Mucosa of descending colon (tissue), 3 donors: ENCODE data around the gene CSF2. TPM values are rescaled to one million over a fixed set of nuclear protein-coding genes. Genes with fewer than 3 reads are reported as not detected.

ENCODE experiments used
- ATAC-seq: fragments of 200-7000 bp; cut with Tn5 transposase; one replicate; pipeline ENCODE4 v1.9.1; 2020; ENCODE audit warnings: mild to moderate bottlenecking, moderate library complexity
- DNase-seq, 3 donors: peaks; one replicate each; pipeline ENCODE4 v3.0.0-alpha.2; 2020
- H3K36me3 ChIP-seq: fragments of 200-600 bp; one replicate; pipeline ENCODE4 v1.8.0; 2021; ENCODE audit warnings: low read depth, mild to moderate bottlenecking
- H3K4me1 ChIP-seq: fragments of 200-600 bp; one replicate; pipeline ENCODE4 v1.8.0; 2021; ENCODE audit warnings: low read depth, mild to moderate bottlenecking
- H3K4me3 ChIP-seq: fragments of 200-600 bp; one replicate; pipeline ENCODE4 v1.8.0; 2021; ENCODE audit warnings: mild to moderate bottlenecking
- H3K9me3 ChIP-seq: fragments of 200-600 bp; one replicate; pipeline ENCODE4 v1.8.0; 2021; ENCODE audit warnings: mild to moderate bottlenecking
- CTCF ChIP-seq: fragments of 200-600 bp; IDR thresholded peaks from one replicate; pipeline ENCODE4 v1.8.0; 2022; ENCODE audit warnings: antibody characterized with exemption, mild to moderate bottlenecking
- intact Hi-C, 2 donors: fragments of 100-400 bp; cut with DNase I in 1 of 2; cut with micrococcal nuclease in 1 of 2; formaldehyde crosslinking; loops; one replicate each; pipeline versions ENCODE4 v1.11.0 to v1.11.1; 2022; cut with DNase I, micrococcal nuclease
- total RNA-seq, 3 donors: library from RNA; stranded (reverse); fragmentation: NEBNext Ultra II Directional in 2 of 3; extraction: Animal tissue kit (Norgen Biotek cat#: 25700) in 2 of 3; gene quantifications; one replicate each; pipeline versions ENCODE4 v1.2.1 to v1.2.4, GENCODE V29; 2021 to 2023
- donor health status: DM: no; HTN: no; CAD: no; lungs with moderate emphysema.
- donor health status: DM: no; HTN: no; CAD: no.
- donor health status: DM: no; HTN: yes; CAD: no.

Gene CSF2
- total RNA-seq, 3 donors from 2014 or later = not detected

GRCh38 chr5:132109494-132110053, 36.0 kb downstream of the CSF2 start:
- Histone ChIP-seq H3K4me1 (no peaks in the 10 kb centered on the region), H3K9me3 (no peaks in the 10 kb centered on the region), H3K36me3 (no peaks in the 10 kb centered on the region), H3K4me3 (no peak overlapping the region)
- intact Hi-C loops = no loop called here
- ATAC-seq (no peak), DNase-seq (no peak)
- no peak for TF ChIP-seq CTCF

GRCh38 chr5:132110195-132110594, 36.6 kb downstream of the CSF2 start:
- intact Hi-C loops = no loop called here
- Histone ChIP-seq H3K36me3 (no peaks in the 10 kb centered on the region), H3K4me1 (no peaks in the 10 kb centered on the region), H3K9me3 (no peaks in the 10 kb centered on the region), H3K4me3 (no peak overlapping the region)
- DNase-seq = no peak
- no peak for TF ChIP-seq CTCF
- ATAC-seq = no peak

GRCh38 chr5:132110930-132111329, 37.3 kb downstream of the CSF2 start:
- Histone ChIP-seq H3K9me3 (no peaks in the 10 kb centered on the region), H3K36me3 (no peaks in the 10 kb centered on the region), H3K4me3 (no peak overlapping the region), H3K4me1 (no peaks in the 10 kb centered on the region)
- TF ChIP-seq CTCF = no peak
- intact Hi-C loops = no loop called here
- ATAC-seq = no peak
- no peak for DNase-seq

GRCh38 chr5:132112111-132112510, 38.5 kb downstream of the CSF2 start:
- ATAC-seq (no peak), DNase-seq (no peak)
- Histone ChIP-seq H3K4me1 (no peaks in the 10 kb centered on the region), H3K9me3 (no peaks in the 10 kb centered on the region), H3K36me3 (no peaks in the 10 kb centered on the region), H3K4me3 (no peak overlapping the region)
- intact Hi-C loops = no loop called here
- TF ChIP-seq CTCF = no peak

GRCh38 chr5:132114150-132115121, 40.8 kb downstream of the CSF2 start:
- no peaks in the 10 kb centered on the region for H3K9me3 ChIP-seq
- ATAC-seq = no peak
- no peaks in the 10 kb centered on the region for H3K4me1 ChIP-seq
- TF ChIP-seq CTCF = no peak
- intact Hi-C loops = no loop called here
- H3K36me3 ChIP-seq = no peaks in the 10 kb centered on the region
- H3K4me3 ChIP-seq = no peak overlapping the region
- no peak for DNase-seq
